BLaER1 treated with 17β-estradiol and CSF1 and Interleukin-3, amounts not matched to agents 10 nM and 100 nM (cell line): Measurements from ENCODE around the gene YARS2.
"Not testable (repeated sequence)": the region's sequence is repeated elsewhere in the genome, so short reads cannot be mapped to it uniquely, and the experiment has no call there.

ENCODE experiments used
- H3K27ac ChIP-seq, 11 experiments: shearing (Covaris generic); formaldehyde crosslinking; 2 replicates each; pipeline ENCODE4 v1.8.1; 2022
- H3K27me3 ChIP-seq, 11 experiments: shearing (Covaris generic); formaldehyde crosslinking; 2 replicates each; pipeline ENCODE4 v1.8.1; 2022
- H3K36me3 ChIP-seq, 11 experiments: shearing (Covaris generic); formaldehyde crosslinking; 2 replicates each; pipeline ENCODE4 v1.8.1; 2022
- H3K4me1 ChIP-seq, 10 experiments: shearing (Covaris generic); formaldehyde crosslinking; 2 replicates each; pipeline ENCODE4 v1.8.1; 2022
- H3K4me2 ChIP-seq, 11 experiments: shearing (Covaris generic); formaldehyde crosslinking; 2 replicates each; pipeline ENCODE4 v1.8.1; 2022
- H3K4me3 ChIP-seq, 10 experiments: shearing (Covaris generic); formaldehyde crosslinking; 2 replicates each; pipeline ENCODE4 v1.8.1; 2022
- H3K9ac ChIP-seq, 11 experiments: shearing (Covaris generic); formaldehyde crosslinking; 2 replicates each; pipeline ENCODE4 v1.8.1; 2022
- H3K9me3 ChIP-seq, 11 experiments: shearing (Covaris generic); formaldehyde crosslinking; replicated peaks in 1 of 11; 2 replicates each; pipeline ENCODE4 v1.8.1; 2022
- H4K20me1 ChIP-seq, 11 experiments: shearing (Covaris generic); formaldehyde crosslinking; 2 replicates each; pipeline ENCODE4 v1.8.1; 2022
- Cebpa-rat ChIP-seq, 11 experiments: shearing (Covaris generic); IDR thresholded peaks; 2 replicates each; pipeline ENCODE4 v1.8.1; 2022

Gene YARS2

GRCh38 chr12:32702473-32702872 lies 53.2 kb downstream of the YARS2 start:
- Histone ChIP-seq H3K4me2 (no peak overlapping the region), H3K9ac (no peak overlapping the region)

GRCh38 chr12:32699437-32699836 lies 56.3 kb downstream of the YARS2 start:
- not testable (repeated sequence) for H3K9ac ChIP-seq, H3K4me1 ChIP-seq, H3K4me2 ChIP-seq, H3K4me3 ChIP-seq, H3K27me3 ChIP-seq, H3K27ac ChIP-seq
- Histone ChIP-seq H3K9me3 (peaks cover 11 to 16% (median 13%) of the 10 kb centered on the region in 11 experiments; a peak in 21 of 22 replicates), H4K20me1 (peaks cover 20 to 97% (median 64%) of the 10 kb centered on the region in 11 experiments; a peak in 21 of 22 replicates), H3K36me3 (peaks cover 27 to 61% (median 47%) of the 10 kb centered on the region in 11 experiments)

More at GRCh38 chr12:32702473-32702872, 53.2 kb downstream of the YARS2 start:
- H3K4me1 ChIP-seq = peaks cover 0 to 5% (median 0%) of the 10 kb centered on the region in 10 experiments; a peak in 1 of 20 replicates
- H3K9me3 ChIP-seq = no peaks in the 10 kb centered on the region
- H3K27me3 ChIP-seq = no peaks in the 10 kb centered on the region
- H4K20me1 ChIP-seq = peaks cover 20 to 91% (median 53%) of the 10 kb centered on the region in 11 experiments; a peak in 21 of 22 replicates
- no peak overlapping the region for H3K27ac ChIP-seq
- no peak overlapping the region for H3K4me3 ChIP-seq
- TF ChIP-seq Cebpa-rat (IDR thresholded peaks at IDR 0.05) = no peak
- H3K36me3 ChIP-seq = peaks cover 35 to 72% (median 56%) of the 10 kb centered on the region in 11 experiments

GRCh38 chr12:32698285-32698684 lies 57.4 kb downstream of the YARS2 start:
- H4K20me1 ChIP-seq = peaks cover 20 to 99% (median 74%) of the 10 kb centered on the region in 11 experiments; a peak in 21 of 22 replicates
- H3K9ac ChIP-seq = no peak overlapping the region
- peaks cover 12 to 27% (median 24%) of the 10 kb centered on the region in 11 experiments for H3K9me3 ChIP-seq
- no peak overlapping the region for H3K4me3 ChIP-seq
- H3K4me2 ChIP-seq = no peak overlapping the region
- H3K27me3 ChIP-seq = no peaks in the 10 kb centered on the region
- peaks cover 34 to 61% (median 51%) of the 10 kb centered on the region in 11 experiments for H3K36me3 ChIP-seq
- H3K4me1 ChIP-seq = peaks cover 0 to 5% (median 0%) of the 10 kb centered on the region in 10 experiments; a peak in 1 of 20 replicates
- TF ChIP-seq Cebpa-rat (IDR thresholded peaks at IDR 0.05) = no peak
- no peak overlapping the region for H3K27ac ChIP-seq

- H4K20me1 ChIP-seq = peaks cover 17 to 99% (median 78%) of the 10 kb centered on the region in 11 experiments; a peak in 21 of 22 replicates
- H3K4me3 ChIP-seq = no peak overlapping the region
- peaks cover 12 to 36% (median 32%) of the 10 kb centered on the region in 11 experiments for H3K9me3 ChIP-seq
- H3K4me1 ChIP-seq = peaks cover 0 to 5% (median 0%) of the 10 kb centered on the region in 10 experiments; a peak in 1 of 20 replicates
- H3K27ac ChIP-seq = no peak overlapping the region
- H3K36me3 ChIP-seq = peaks cover 30 to 61% (median 47%) of the 10 kb centered on the region in 11 experiments
- no peak for TF ChIP-seq Cebpa-rat (IDR thresholded peaks at IDR 0.05)
- no peaks in the 10 kb centered on the region for H3K27me3 ChIP-seq
- H3K4me2 ChIP-seq = no peak overlapping the region
- H3K9ac ChIP-seq = no peak overlapping the region
These were observed 58.3 kb downstream of the YARS2 start for GRCh38 chr12:32697445-32697844.
